Activated CD4-positive, CD25-positive, alpha-beta regulatory T cell treated with anti-CD3 and anti-CD28 coated beads, Interleukin-2, amount 50 U/mL, for 24 hours (primary cell): ENCODE results near the gene VPS36.
A peak's percentile ranks its signal among the peaks of the same experiment; 100 is the strongest.
"Not testable (repeated sequence)": the region's sequence is repeated elsewhere in the genome, so short reads cannot be mapped to it uniquely, and the experiment has no call there.

Experiments used
- ATAC-seq, 2 donors: fragments of 150-1000 bp; cut with Tn5 transposase; one replicate each; pipeline ENCODE4 v1.10.0; 2021; ENCODE audit warnings: mild to moderate bottlenecking in 1 of 2, moderate library complexity in 1 of 2

Gene VPS36

GRCh38 chr13:52450012-52450792, at the start of gene VPS36:
Gene VPS36, minus strand, starts transcription at chr13:52450634. Its CDS starts 40 bp downstream, at chr13:52450594.
- ATAC-seq, result peak; percentile 76 to 79

GRCh38 chr13:52497979-52498378, 47.5 kb upstream of the VPS36 start:
- peak; percentile 61 to 64 for ATAC-seq

- ATAC-seq, result not testable (repeated sequence)
These were observed 43.8 kb upstream of the VPS36 start for GRCh38 chr13:52494241-52494640.

GRCh38 chr13:52491015-52491414, 40.6 kb upstream of the VPS36 start:
- ATAC-seq, result not testable (repeated sequence)

- not testable (repeated sequence) for ATAC-seq
These were observed 38.3 kb upstream of the VPS36 start for GRCh38 chr13:52488763-52489162.

GRCh38 chr13:52487078-52487477, 36.6 kb upstream of the VPS36 start:
- ATAC-seq, result not testable (repeated sequence)

- not testable (repeated sequence) for ATAC-seq
These were observed 30.4 kb upstream of the VPS36 start for GRCh38 chr13:52480677-52481428.

- not testable (repeated sequence) for ATAC-seq
These were observed 18.1 kb upstream of the VPS36 start for GRCh38 chr13:52468487-52468886.

GRCh38 chr13:52463526-52463925, 13.1 kb upstream of the VPS36 start:
- no peak for ATAC-seq

GRCh38 chr13:52461265-52461664, 10.8 kb upstream of the VPS36 start:
- peak in 1 of 2 donors; percentile 48 for ATAC-seq

- ATAC-seq, result no peak
These were observed 9.2 kb upstream of the VPS36 start for GRCh38 chr13:52459668-52460067.

- peak; percentile 40 to 55 for ATAC-seq
These were observed 5.2 kb upstream of the VPS36 start for GRCh38 chr13:52455677-52456041.

GRCh38 chr13:52454820-52455676, 4.6 kb upstream of the VPS36 start, which contains the start of gene CKAP2:
Gene CKAP2, plus strand, starts transcription at chr13:52455478. Its CDS starts 79 bp downstream, at chr13:52455557.
- peak; percentile 82 to 83 for ATAC-seq

GRCh38 chr13:52454459-52454819, 4.0 kb upstream of the VPS36 start:
- no peak for ATAC-seq

GRCh38 chr13:52452470-52452869, 2.0 kb upstream of the VPS36 start:
- ATAC-seq, result no peak

- no peak for ATAC-seq
These were observed 836 bp upstream of the VPS36 start for GRCh38 chr13:52451135-52451804.

- ATAC-seq, result no peak
These were observed 321 bp upstream of the VPS36 start for GRCh38 chr13:52450793-52451116.

- no peak for ATAC-seq
These were observed 963 bp downstream of the VPS36 start for GRCh38 chr13:52449331-52450011.

- no peak for ATAC-seq
These were observed 2.5 kb downstream of the VPS36 start for GRCh38 chr13:52447815-52448552.

- peak in 1 of 2 donors; percentile 16 for ATAC-seq
These were observed 3.1 kb downstream of the VPS36 start for GRCh38 chr13:52447354-52447753.

- no peak for ATAC-seq
These were observed 4.2 kb downstream of the VPS36 start for GRCh38 chr13:52446265-52446664.
